ENCODE measurements around the gene URI1. TPM values are rescaled to one million over a fixed set of nuclear protein-coding genes. Genes with fewer than 3 reads are reported as not detected.

URI1 gene
- polyA plus RNA-seq, 2 donors, result 12.7 to 25.8 TPM

DNA sequence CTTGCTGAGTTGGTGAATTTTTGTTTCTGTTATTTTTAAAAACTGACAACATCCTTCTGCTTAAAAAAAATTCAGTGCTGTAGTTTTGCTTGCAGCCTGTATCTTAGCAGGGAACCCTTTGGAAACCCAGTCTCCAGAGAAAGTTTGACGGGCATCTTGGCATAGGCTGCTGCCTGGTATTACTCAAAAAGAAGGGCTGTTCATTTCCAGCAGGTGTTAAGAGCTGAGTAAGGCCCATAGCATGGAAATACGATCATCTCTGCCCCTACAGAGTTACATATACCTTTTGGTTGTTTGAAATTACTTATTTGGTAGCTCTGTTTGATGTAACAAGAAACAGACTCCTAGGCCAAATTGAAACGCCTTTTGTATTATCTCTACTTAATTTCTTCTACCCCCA, 41.5 kb downstream of the URI1 start:
- WGBS, 2 donors, result 68 to 75% methylated on average over 3 of the region's 3 CpGs

DNA sequence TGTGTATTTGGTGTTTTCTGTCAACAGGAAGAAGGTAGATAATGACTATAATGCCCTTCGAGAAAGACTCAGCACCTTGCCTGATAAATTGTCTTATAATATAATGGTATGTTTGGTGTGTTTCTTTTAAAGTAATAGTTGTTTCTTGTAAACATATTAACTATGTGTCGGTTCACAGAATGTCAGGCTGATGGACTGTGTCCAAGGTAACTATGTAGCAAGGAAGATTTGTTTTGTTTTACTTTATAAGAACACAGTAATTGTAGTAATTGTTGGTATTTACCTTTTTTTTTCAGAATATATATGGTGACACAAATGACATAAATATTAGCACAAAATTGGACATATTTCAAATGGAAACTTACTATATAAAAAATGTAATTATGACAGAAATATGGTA, 43.2 kb downstream of the URI1 start:
- H3K9me3 ChIP-seq (ENCODE audit: control insufficient read depth in 2 of 2, insufficient read depth in 1 of 2, low read depth in 1 of 2, low read length in 1 of 2), result no peaks in the 10 kb centered on the region
- H3K4me3 ChIP-seq (ENCODE audit: low read depth in 1 of 2, low read length in 2 of 2), result no peak overlapping the region
- H3K4me1 ChIP-seq (ENCODE audit: control insufficient read depth in 2 of 2, insufficient read depth in 2 of 2, low read length in 1 of 2), result no peaks in the 10 kb centered on the region
- H3K27ac ChIP-seq (ENCODE audit: low read depth in 2 of 2, low read length in 1 of 2), result no peak overlapping the region
- H3K27me3 ChIP-seq (ENCODE audit: control insufficient read depth in 1 of 2, insufficient read depth in 2 of 2, low read length in 2 of 2), result no peaks in the 10 kb centered on the region
- H3K36me3 ChIP-seq (ENCODE audit: control insufficient read depth in 2 of 2, insufficient read depth in 2 of 2, low read length in 1 of 2), result peaks cover 2% of the 10 kb centered on the region in 2 donors
- WGBS, 2 donors, result 71 to 93% methylated on average over 2 of the region's 2 CpGs

More for the DNA sequence above, 41.5 kb downstream of the URI1 start:
- H3K4me3 ChIP-seq (ENCODE audit: low read depth in 1 of 2, low read length in 2 of 2), result no peak overlapping the region
- H3K9me3 ChIP-seq (ENCODE audit: control insufficient read depth in 2 of 2, insufficient read depth in 1 of 2, low read depth in 1 of 2, low read length in 1 of 2), result no peaks in the 10 kb centered on the region
- no peaks in the 10 kb centered on the region for H3K4me1 ChIP-seq (ENCODE audit: control insufficient read depth in 2 of 2, insufficient read depth in 2 of 2, low read length in 1 of 2)
- H3K27ac ChIP-seq (ENCODE audit: low read depth in 2 of 2, low read length in 1 of 2), result no peak overlapping the region
- no peaks in the 10 kb centered on the region for H3K27me3 ChIP-seq (ENCODE audit: control insufficient read depth in 1 of 2, insufficient read depth in 2 of 2, low read length in 2 of 2)
- peaks cover 2% of the 10 kb centered on the region in 2 donors for H3K36me3 ChIP-seq (ENCODE audit: control insufficient read depth in 2 of 2, insufficient read depth in 2 of 2, low read length in 1 of 2)

DNA sequence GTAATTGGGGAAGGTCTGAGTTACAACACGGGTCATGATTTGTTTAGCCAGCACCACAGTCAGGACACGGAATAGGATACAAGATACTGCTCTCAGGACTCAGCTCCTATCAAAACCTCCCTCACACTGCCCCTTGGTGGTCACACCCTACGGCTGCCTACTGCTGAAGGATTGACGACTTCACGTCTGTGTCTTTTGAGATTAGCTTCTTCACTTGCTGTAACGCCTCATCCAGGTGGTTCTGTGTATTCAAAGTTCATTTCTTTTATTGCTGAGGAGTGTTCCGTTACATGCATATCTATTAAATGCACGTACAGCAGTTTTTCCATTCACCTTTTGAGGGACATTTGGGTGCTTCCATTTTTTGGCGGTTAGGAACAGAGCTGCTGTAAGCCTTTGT, 46.3 kb downstream of the URI1 start:
- Histone ChIP-seq H3K27me3 (ENCODE audit: control insufficient read depth in 1 of 2, insufficient read depth in 2 of 2, low read length in 2 of 2) (no peaks in the 10 kb centered on the region), H3K4me3 (ENCODE audit: low read depth in 1 of 2, low read length in 2 of 2) (no peak overlapping the region), H3K4me1 (ENCODE audit: control insufficient read depth in 2 of 2, insufficient read depth in 2 of 2, low read length in 1 of 2) (no peaks in the 10 kb centered on the region), H3K9me3 (ENCODE audit: control insufficient read depth in 2 of 2, insufficient read depth in 1 of 2, low read depth in 1 of 2, low read length in 1 of 2) (peaks cover 0 to 2% of the 10 kb centered on the region in 2 donors), H3K36me3 (ENCODE audit: control insufficient read depth in 2 of 2, insufficient read depth in 2 of 2, low read length in 1 of 2) (peaks cover 2% of the 10 kb centered on the region in 2 donors), H3K27ac (ENCODE audit: low read depth in 2 of 2, low read length in 1 of 2) (peak overlapping the region in 1 of 2 donors; percentile 9)
- WGBS, 2 donors, result 90 to 93% methylated on average over 9 of the region's 9 CpGs

DNA sequence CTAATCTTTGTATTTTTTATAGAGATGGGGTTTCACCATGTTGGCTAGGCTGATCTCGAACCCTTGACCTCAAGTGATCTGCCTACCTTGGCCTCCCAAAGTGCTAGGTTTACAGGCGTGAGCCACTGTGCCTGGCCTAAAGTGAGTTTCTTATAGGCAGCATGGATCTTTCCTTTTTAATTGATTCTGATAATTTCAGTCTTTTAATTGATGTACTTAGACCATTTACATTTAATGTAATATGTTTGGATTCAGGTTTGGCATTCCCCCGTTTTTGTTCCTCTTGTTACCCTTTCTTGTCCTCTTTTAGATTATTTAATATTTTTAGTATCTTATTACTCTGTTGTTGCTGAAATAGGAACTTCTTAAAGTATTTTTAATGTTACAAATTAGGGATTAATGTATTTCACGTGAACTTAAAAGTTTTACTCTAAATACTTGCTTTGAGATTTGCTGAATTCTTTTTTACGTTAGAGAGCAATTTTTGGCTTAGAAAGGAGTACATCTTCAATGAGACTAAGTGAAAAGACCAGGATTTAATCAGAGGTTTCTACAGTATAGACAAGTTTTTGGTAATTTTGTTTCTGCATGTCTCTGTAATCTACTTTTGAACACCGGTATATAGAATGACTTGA, 50.3 kb downstream of the URI1 start:
- 97% methylated on average over 6 of the region's 6 CpGs for WGBS, 2 donors

DNA sequence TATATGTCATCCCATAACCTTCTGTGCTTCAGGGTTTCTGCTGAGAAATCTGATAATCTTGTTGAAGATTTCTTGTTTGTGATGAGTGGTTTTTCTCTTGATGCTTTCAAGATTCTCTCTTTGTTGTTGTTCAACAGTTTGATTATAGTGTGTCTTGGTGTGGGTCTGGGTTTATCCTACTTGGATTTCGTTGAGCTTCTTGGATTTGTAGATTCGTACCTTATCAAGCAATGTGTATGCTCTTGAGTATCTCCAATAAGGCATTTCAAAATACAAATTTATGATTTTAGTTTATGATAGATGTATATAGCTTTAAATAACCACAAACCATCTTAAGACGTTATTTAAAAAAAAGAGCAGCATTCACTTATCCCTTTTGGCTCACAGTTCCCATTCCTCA, 57.5 kb downstream of the URI1 start:
- Histone ChIP-seq H3K27me3 (ENCODE audit: control insufficient read depth in 1 of 2, insufficient read depth in 2 of 2, low read length in 2 of 2) (no peaks in the 10 kb centered on the region), H3K27ac (ENCODE audit: low read depth in 2 of 2, low read length in 1 of 2) (no peak overlapping the region), H3K9me3 (ENCODE audit: control insufficient read depth in 2 of 2, insufficient read depth in 1 of 2, low read depth in 1 of 2, low read length in 1 of 2) (no peaks in the 10 kb centered on the region), H3K4me1 (ENCODE audit: control insufficient read depth in 2 of 2, insufficient read depth in 2 of 2, low read length in 1 of 2) (no peaks in the 10 kb centered on the region), H3K36me3 (ENCODE audit: control insufficient read depth in 2 of 2, insufficient read depth in 2 of 2, low read length in 1 of 2) (no peaks in the 10 kb centered on the region), H3K4me3 (ENCODE audit: low read depth in 1 of 2, low read length in 2 of 2) (no peak overlapping the region)
- 87 to 88% methylated on average over 3 of the region's 3 CpGs for WGBS, 2 donors

More for the DNA sequence above, 50.3 kb downstream of the URI1 start:
- Histone ChIP-seq H3K9me3 (ENCODE audit: control insufficient read depth in 2 of 2, insufficient read depth in 1 of 2, low read depth in 1 of 2, low read length in 1 of 2) (peaks cover 0 to 2% of the 10 kb centered on the region in 2 donors), H3K27ac (ENCODE audit: low read depth in 2 of 2, low read length in 1 of 2) (no peak overlapping the region), H3K27me3 (ENCODE audit: control insufficient read depth in 1 of 2, insufficient read depth in 2 of 2, low read length in 2 of 2) (no peaks in the 10 kb centered on the region), H3K36me3 (ENCODE audit: control insufficient read depth in 2 of 2, insufficient read depth in 2 of 2, low read length in 1 of 2) (peaks cover 0 to 2% of the 10 kb centered on the region in 2 donors), H3K4me1 (ENCODE audit: control insufficient read depth in 2 of 2, insufficient read depth in 2 of 2, low read length in 1 of 2) (no peaks in the 10 kb centered on the region), H3K4me3 (ENCODE audit: low read depth in 1 of 2, low read length in 2 of 2) (no peak overlapping the region)

DNA sequence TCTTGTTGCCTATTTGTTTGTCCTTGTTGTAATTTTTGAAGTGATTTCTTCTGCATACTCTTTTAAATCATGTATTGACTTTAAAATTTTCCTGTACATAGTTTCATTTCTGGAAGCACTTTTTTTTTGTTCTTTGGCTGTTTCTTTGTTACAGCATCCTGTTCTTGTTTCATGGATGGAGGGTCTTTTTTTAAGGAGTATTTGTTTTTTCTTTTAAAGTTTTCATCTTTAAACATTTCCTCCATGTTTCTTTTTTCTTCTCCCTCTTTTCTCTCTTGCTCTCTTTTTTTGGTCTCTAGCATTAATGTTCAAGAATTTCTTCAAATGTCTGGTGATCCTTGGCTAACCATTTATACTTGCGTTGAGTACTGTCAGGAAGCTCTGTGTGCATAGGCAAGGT, 58.8 kb downstream of the URI1 start:
- 100% methylated on average over 1 of the region's 1 CpG for WGBS, 2 donors
- no peaks in the 10 kb centered on the region for H3K4me1 ChIP-seq (ENCODE audit: control insufficient read depth in 2 of 2, insufficient read depth in 2 of 2, low read length in 1 of 2)
- no peaks in the 10 kb centered on the region for H3K27me3 ChIP-seq (ENCODE audit: control insufficient read depth in 1 of 2, insufficient read depth in 2 of 2, low read length in 2 of 2)
- H3K9me3 ChIP-seq (ENCODE audit: control insufficient read depth in 2 of 2, insufficient read depth in 1 of 2, low read depth in 1 of 2, low read length in 1 of 2), result no peaks in the 10 kb centered on the region
- no peak overlapping the region for H3K27ac ChIP-seq (ENCODE audit: low read depth in 2 of 2, low read length in 1 of 2)
- H3K36me3 ChIP-seq (ENCODE audit: control insufficient read depth in 2 of 2, insufficient read depth in 2 of 2, low read length in 1 of 2), result peaks cover 0 to under 1% of the 10 kb centered on the region in 2 donors
- no peak overlapping the region for H3K4me3 ChIP-seq (ENCODE audit: low read depth in 1 of 2, low read length in 2 of 2)

GRCh38 chr19:30001301-30001700, 59.3 kb downstream of the URI1 start:
- 96 to 97% methylated on average over 3 of the region's 3 CpGs for WGBS, 2 donors
- no peaks in the 10 kb centered on the region for H3K4me1 ChIP-seq (ENCODE audit: control insufficient read depth in 2 of 2, insufficient read depth in 2 of 2, low read length in 1 of 2)
- H3K9me3 ChIP-seq (ENCODE audit: control insufficient read depth in 2 of 2, insufficient read depth in 1 of 2, low read depth in 1 of 2, low read length in 1 of 2), result no peaks in the 10 kb centered on the region
- no peak overlapping the region for H3K4me3 ChIP-seq (ENCODE audit: low read depth in 1 of 2, low read length in 2 of 2)
- H3K27ac ChIP-seq (ENCODE audit: low read depth in 2 of 2, low read length in 1 of 2), result no peak overlapping the region
- no peaks in the 10 kb centered on the region for H3K27me3 ChIP-seq (ENCODE audit: control insufficient read depth in 1 of 2, insufficient read depth in 2 of 2, low read length in 2 of 2)
- peaks cover 0 to 3% of the 10 kb centered on the region in 2 donors for H3K36me3 ChIP-seq (ENCODE audit: control insufficient read depth in 2 of 2, insufficient read depth in 2 of 2, low read length in 1 of 2)

DNA sequence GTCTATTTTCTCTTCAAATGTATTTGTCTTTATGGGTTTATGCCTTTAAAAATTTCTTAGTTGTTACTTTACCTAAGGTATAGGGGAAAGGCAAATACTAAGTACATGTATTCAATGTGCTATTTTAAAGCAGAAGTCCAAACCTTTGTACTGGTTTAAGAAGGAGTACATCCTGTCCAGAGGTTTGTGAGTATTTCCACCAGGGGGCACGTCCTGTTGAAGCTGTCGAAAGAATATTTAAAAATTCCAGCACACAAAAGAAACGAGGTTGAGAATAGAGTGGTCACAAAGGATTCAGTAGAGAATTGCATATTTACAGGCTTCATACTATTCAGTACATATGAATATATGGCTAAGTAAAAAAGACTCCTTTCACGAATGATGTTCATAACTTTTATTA, 59.8 kb downstream of the URI1 start:
- Histone ChIP-seq H3K36me3 (ENCODE audit: control insufficient read depth in 2 of 2, insufficient read depth in 2 of 2, low read length in 1 of 2) (peaks cover 0 to 3% of the 10 kb centered on the region in 2 donors), H3K27me3 (ENCODE audit: control insufficient read depth in 1 of 2, insufficient read depth in 2 of 2, low read length in 2 of 2) (no peaks in the 10 kb centered on the region), H3K27ac (ENCODE audit: low read depth in 2 of 2, low read length in 1 of 2) (no peak overlapping the region), H3K9me3 (ENCODE audit: control insufficient read depth in 2 of 2, insufficient read depth in 1 of 2, low read depth in 1 of 2, low read length in 1 of 2) (no peaks in the 10 kb centered on the region), H3K4me1 (ENCODE audit: control insufficient read depth in 2 of 2, insufficient read depth in 2 of 2, low read length in 1 of 2) (no peaks in the 10 kb centered on the region), H3K4me3 (ENCODE audit: low read depth in 1 of 2, low read length in 2 of 2) (no peak overlapping the region)
- WGBS, 2 donors, result 67 to 69% methylated on average over 4 of the region's 4 CpGs

DNA sequence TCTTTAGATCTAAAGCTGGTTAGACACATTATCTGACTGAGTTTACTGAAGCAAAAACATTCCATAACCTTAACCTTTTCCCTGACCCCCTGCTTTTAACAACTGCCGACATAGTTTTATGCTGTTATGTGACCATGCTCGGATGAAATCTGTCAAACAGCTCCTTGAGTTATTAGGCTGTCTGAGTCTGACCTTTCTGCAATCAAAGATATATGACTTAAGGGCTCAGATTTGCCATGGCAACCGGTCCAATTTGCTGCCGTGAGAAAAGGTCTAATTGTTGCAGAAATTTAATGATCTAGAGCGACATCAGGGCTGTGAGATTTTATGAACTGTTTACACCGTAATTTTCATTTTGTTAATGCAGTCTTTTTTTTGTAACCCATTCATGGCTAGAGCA, 61.8 kb downstream of the URI1 start:
- Histone ChIP-seq H3K27me3 (ENCODE audit: control insufficient read depth in 1 of 2, insufficient read depth in 2 of 2, low read length in 2 of 2) (no peaks in the 10 kb centered on the region), H3K4me1 (ENCODE audit: control insufficient read depth in 2 of 2, insufficient read depth in 2 of 2, low read length in 1 of 2) (no peaks in the 10 kb centered on the region), H3K4me3 (ENCODE audit: low read depth in 1 of 2, low read length in 2 of 2) (no peak overlapping the region), H3K27ac (ENCODE audit: low read depth in 2 of 2, low read length in 1 of 2) (no peak overlapping the region), H3K36me3 (ENCODE audit: control insufficient read depth in 2 of 2, insufficient read depth in 2 of 2, low read length in 1 of 2) (peaks cover 0 to 3% of the 10 kb centered on the region in 2 donors), H3K9me3 (ENCODE audit: control insufficient read depth in 2 of 2, insufficient read depth in 1 of 2, low read depth in 1 of 2, low read length in 1 of 2) (no peaks in the 10 kb centered on the region)
- WGBS, 2 donors, result 70 to 77% methylated on average over 6 of the region's 6 CpGs

- Histone ChIP-seq H3K4me1 (ENCODE audit: control insufficient read depth in 2 of 2, insufficient read depth in 2 of 2, low read length in 1 of 2) (no peaks in the 10 kb centered on the region), H3K9me3 (ENCODE audit: control insufficient read depth in 2 of 2, insufficient read depth in 1 of 2, low read depth in 1 of 2, low read length in 1 of 2) (no peaks in the 10 kb centered on the region), H3K27me3 (ENCODE audit: control insufficient read depth in 1 of 2, insufficient read depth in 2 of 2, low read length in 2 of 2) (no peaks in the 10 kb centered on the region), H3K27ac (ENCODE audit: low read depth in 2 of 2, low read length in 1 of 2) (no peak overlapping the region), H3K36me3 (ENCODE audit: control insufficient read depth in 2 of 2, insufficient read depth in 2 of 2, low read length in 1 of 2) (peaks cover 0 to 3% of the 10 kb centered on the region in 2 donors), H3K4me3 (ENCODE audit: low read depth in 1 of 2, low read length in 2 of 2) (no peak overlapping the region)
- WGBS, 2 donors, result 97% methylated on average over 1 of the region's 1 CpG
Measured at GRCh38 chr19:30004403-30004802, 62.4 kb downstream of the URI1 start.
